HG03108 (cell line): ENCODE measurements around the gene ENTPD1.
"Not testable (repeated sequence)": the region's sequence is repeated elsewhere in the genome, so short reads cannot be mapped to it uniquely, and the experiment has no call there.

Experiments
- ATAC-seq: cut with Tn5 transposase; IDR thresholded peaks from one replicate; pipeline ENCODE4 v1.9.1; 2021; ENCODE audit warnings: moderate library complexity; ENCODE audit not compliant: unreplicated experiment

The ENTPD1 gene

DNA sequence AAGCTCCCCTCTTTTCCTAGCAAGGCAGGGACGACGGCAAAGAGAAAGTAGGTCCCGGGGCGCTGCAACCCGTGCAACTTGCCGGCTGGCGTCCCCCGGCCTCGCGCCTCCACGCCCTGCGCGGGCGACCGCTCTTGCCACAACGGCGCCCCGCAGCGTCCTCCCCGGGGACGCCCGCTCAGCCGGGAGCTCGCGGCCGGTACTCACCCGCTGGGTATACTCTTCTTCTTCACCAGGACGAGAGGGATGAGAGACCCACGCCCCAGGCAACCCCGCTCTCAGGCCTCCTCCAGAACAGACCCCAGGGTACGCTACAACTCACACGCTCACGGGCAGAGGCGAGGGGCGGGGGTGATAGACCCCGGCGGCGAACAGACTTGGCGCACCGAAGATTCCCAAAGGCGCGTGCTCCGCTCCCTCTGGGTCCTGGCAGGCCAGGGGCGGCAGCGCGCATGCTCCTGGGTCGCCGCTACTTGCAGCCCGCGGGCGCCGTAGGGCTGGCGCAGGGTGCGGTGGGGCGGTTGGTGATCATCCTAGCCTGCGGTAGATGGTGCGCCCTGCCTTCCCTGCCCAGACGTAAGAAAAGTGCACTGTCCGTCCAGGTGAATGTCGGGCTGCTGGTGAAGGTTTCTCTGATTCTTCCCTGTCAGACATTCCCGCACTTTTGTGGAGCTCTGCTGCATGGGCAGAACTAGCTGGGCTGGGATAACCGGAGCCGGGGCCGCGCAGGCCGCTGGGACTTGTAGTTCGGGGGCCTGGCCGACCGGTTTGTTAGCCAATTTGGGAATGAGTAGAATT lies 151.7 kb downstream of the ENTPD1 start, which contains the start of gene CC2D2B:
Gene CC2D2B, plus strand, starts transcription at position 520 of the 798 bp plus-strand sequence. CDS start 3,349 bp downstream, outside the sequence.
- peak; percentile 82 for ATAC-seq

DNA sequence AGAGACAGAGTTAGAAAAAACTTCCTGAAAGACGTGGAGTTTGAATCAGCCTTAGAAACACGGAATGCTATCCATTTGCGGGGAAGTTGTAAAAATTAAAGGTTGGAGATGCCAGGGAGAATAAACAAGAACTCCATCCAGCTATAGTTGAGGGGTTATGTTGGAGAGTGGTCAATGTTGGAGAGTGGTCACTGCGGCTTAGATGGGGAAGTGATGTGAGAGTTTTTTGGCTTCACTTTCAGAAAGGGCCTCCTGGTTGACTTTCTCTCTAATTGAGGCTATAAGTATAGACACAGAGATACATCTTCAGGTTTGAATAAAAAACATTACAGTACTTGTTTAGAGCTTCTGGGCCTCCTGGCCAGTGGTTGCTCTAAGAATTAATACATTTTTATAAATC lies 152.5 kb downstream of the ENTPD1 start:
- no peak for ATAC-seq

DNA sequence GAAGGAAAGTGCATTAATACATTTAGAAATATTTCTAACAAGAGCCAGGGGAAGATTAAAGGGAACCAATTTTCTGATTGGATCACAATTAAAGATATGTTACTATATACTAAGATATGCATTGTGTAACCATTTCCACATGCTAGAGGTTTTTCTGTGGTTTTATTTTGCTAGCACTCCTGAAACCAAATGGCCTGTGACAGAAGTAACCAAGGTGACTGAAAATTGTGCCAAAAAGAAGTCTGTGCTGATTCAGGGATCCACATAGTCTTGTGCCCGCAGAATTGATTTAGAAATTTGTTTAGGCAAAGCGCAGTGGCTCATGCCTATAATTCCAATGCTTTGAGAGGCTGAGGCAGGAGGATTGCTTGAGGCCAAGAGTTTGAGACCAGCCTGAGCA lies 153.6 kb downstream of the ENTPD1 start:
- no peak for ATAC-seq

DNA sequence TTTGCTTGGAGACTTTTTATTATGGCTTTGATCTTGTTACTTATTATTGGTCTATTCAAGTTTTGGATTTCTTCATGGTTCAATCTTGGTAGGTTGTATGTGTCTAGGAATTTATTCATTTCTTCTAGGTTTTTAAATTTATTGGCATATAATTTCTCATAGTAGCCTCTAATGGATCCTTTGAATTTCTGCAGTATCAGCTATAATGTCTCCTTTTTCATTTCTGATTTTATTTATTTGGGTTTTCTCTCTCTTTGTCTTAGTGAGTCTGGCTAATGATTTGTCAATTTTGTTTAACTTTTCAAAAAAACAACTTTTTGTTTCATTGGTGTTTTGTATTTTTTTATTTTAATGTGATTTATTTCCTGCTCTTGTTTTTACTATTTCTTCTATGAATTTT lies 160.1 kb downstream of the ENTPD1 start:
- not testable (repeated sequence) for ATAC-seq
